ENCODE results near the gene NMD3.

DNA sequence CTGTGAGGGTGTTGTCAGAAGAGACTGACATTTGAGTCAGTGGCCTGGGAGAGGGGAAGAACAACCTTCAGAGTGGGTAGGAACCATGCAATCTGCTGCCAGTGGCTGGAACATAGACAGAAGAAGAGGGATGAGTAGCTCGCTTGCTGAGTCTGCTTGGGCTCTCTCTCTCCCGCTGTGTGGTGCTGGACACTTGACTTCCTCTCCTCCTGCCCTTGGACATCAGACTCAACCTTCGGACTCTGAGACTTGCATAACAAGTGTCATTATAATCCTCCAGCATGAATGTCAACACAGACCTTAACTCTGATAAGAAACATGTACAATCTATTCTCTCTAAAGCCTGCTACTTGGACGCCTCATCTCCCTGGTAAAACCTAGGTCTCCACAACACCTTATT lies 5.9 kb upstream of the NMD3 start:
- no peak for TF ChIP-seq CTCF (conservative IDR thresholded peaks at IDR 0.05; ENCODE audit: low read depth, low read length)
- no peak for TF ChIP-seq POLR2A (IDR thresholded peaks at IDR 0.05; ENCODE audit: low read depth, low read length)
- no peak for TF ChIP-seq RAD21 (IDR thresholded peaks at IDR 0.05; ENCODE audit: low read length)
- TF ChIP-seq BHLHE40 (IDR thresholded peaks at IDR 0.05; ENCODE audit: low read depth, low read length), result no peak
- TF ChIP-seq SMC3 (IDR thresholded peaks at IDR 0.05; ENCODE audit: low read depth, low read length), result no peak
- TF ChIP-seq, protein P1, sequence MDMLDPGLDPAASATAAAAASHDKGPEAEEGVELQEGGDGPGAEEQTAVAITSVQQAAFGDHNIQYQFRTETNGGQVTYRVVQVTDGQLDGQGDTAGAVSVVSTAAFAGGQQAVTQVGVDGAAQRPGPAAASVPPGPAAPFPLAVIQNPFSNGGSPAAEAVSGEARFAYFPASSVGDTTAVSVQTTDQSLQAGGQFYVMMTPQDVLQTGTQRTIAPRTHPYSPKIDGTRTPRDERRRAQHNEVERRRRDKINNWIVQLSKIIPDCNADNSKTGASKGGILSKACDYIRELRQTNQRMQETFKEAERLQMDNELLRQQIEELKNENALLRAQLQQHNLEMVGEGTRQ (IDR thresholded peaks at IDR 0.05; ENCODE audit: low read depth, low read length), result no peak
- TF ChIP-seq MAFK (IDR thresholded peaks at IDR 0.05; ENCODE audit: low read depth, low read length), result no peak
- TF ChIP-seq MAZ (IDR thresholded peaks at IDR 0.05; ENCODE audit: borderline replicate concordance, low read depth, low read length), result no peak
